ENCODE results near the gene P4HA3. TPM values are rescaled to one million over a fixed set of nuclear protein-coding genes. Genes with fewer than 3 reads are reported as not detected.

The P4HA3 gene
- total RNA-seq, 4 donors from 2014 or later: not detected

GRCh38 chr11:74272276-74272675, 39.2 kb downstream of the P4HA3 start:
- Histone ChIP-seq H3K4me1 (no peaks in the 10 kb centered on the region), H3K9me3 (no peaks in the 10 kb centered on the region), H3K27ac (no peak overlapping the region), H3K36me3 (no peaks in the 10 kb centered on the region), H3K4me3 (no peak overlapping the region), H3K27me3 (no peaks in the 10 kb centered on the region)
- TF ChIP-seq CTCF (IDR thresholded peaks at IDR 0.05) (no peak), POLR2A (IDR thresholded peaks at IDR 0.05) (no peak)
- DNase-seq: no peak

GRCh38 chr11:74269161-74269811, 42.2 kb downstream of the P4HA3 start:
- Histone ChIP-seq H3K27ac (no peak overlapping the region), H3K4me1 (no peaks in the 10 kb centered on the region), H3K9me3 (no peaks in the 10 kb centered on the region), H3K4me3 (no peak overlapping the region), H3K36me3 (no peaks in the 10 kb centered on the region), H3K27me3 (no peaks in the 10 kb centered on the region)
- no peak for DNase-seq
- no peak for TF ChIP-seq POLR2A (IDR thresholded peaks at IDR 0.05)
- TF ChIP-seq CTCF (IDR thresholded peaks at IDR 0.05): no peak

GRCh38 chr11:74268456-74268855, 43.0 kb downstream of the P4HA3 start:
- Histone ChIP-seq H3K4me3 (no peak overlapping the region), H3K27me3 (no peaks in the 10 kb centered on the region), H3K4me1 (no peaks in the 10 kb centered on the region), H3K9me3 (no peaks in the 10 kb centered on the region), H3K27ac (no peak overlapping the region), H3K36me3 (no peaks in the 10 kb centered on the region)
- DNase-seq: no peak
- no peak for TF ChIP-seq CTCF (IDR thresholded peaks at IDR 0.05)
- TF ChIP-seq POLR2A (IDR thresholded peaks at IDR 0.05): no peak

GRCh38 chr11:74267014-74267413, 44.4 kb downstream of the P4HA3 start:
- no peaks in the 10 kb centered on the region for H3K4me1 ChIP-seq
- no peak for TF ChIP-seq POLR2A (IDR thresholded peaks at IDR 0.05)
- H3K27ac ChIP-seq: no peak overlapping the region
- H3K36me3 ChIP-seq: no peaks in the 10 kb centered on the region
- no peak for DNase-seq
- H3K9me3 ChIP-seq: no peaks in the 10 kb centered on the region
- no peaks in the 10 kb centered on the region for H3K27me3 ChIP-seq
- no peak overlapping the region for H3K4me3 ChIP-seq

GRCh38 chr11:74265256-74265655, 46.2 kb downstream of the P4HA3 start:
- no peak overlapping the region for H3K4me3 ChIP-seq
- no peaks in the 10 kb centered on the region for H3K4me1 ChIP-seq
- no peak for DNase-seq
- H3K9me3 ChIP-seq: no peaks in the 10 kb centered on the region
- TF ChIP-seq CTCF (IDR thresholded peaks at IDR 0.05): no peak
- TF ChIP-seq POLR2A (IDR thresholded peaks at IDR 0.05): no peak
- H3K27ac ChIP-seq: no peak overlapping the region
- H3K27me3 ChIP-seq: no peaks in the 10 kb centered on the region
- no peaks in the 10 kb centered on the region for H3K36me3 ChIP-seq

DNA sequence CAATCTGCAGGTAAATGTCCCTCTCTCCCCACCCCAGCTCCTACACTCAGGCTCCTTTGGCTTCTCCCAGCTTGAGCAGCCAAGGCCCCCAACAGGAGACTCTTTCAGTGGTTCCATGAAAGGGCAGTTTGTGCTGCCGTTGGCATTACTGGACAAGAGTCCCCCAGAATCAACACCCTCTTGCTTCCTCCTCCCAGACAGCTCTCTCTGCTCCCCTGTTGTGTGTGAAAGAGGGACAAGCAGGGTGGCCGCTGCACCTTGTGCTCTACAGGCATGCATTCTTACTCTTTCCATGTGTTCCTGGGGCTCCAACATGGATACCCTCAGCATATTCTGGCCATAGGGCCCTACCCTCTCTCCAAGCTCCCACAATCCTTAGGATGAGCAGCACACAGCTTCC, 48.7 kb downstream of the P4HA3 start:
- H3K4me1 ChIP-seq: no peaks in the 10 kb centered on the region
- H3K4me3 ChIP-seq: no peak overlapping the region
- no peak overlapping the region for H3K27ac ChIP-seq
- TF ChIP-seq CTCF (IDR thresholded peaks at IDR 0.05): no peak
- TF ChIP-seq POLR2A (IDR thresholded peaks at IDR 0.05): no peak
- no peaks in the 10 kb centered on the region for H3K36me3 ChIP-seq
- no peaks in the 10 kb centered on the region for H3K9me3 ChIP-seq
- DNase-seq: no peak
- no peaks in the 10 kb centered on the region for H3K27me3 ChIP-seq

All from Peyer's patch (tissue), 4 donors.